Stimulated activated CD8-positive, alpha-beta memory T cell treated with anti-CD3 and anti-CD28 coated beads, Interleukin-7, amount 100 ng/mL, for 48 hours (primary cell): ENCODE results near the gene CTSL.
"Not testable (repeated sequence)": the region's sequence is repeated elsewhere in the genome, so short reads cannot be mapped to it uniquely, and the experiment has no call there.

Source experiments
- DNase-seq, 2 donors: peaks; one replicate each; pipeline ENCODE4 v3.0.0-alpha.2; 2020; ENCODE audit warnings: low read depth in 1 of 2; ENCODE audit errors: extremely low read depth in 1 of 2

Gene CTSL

GRCh38 chr9:87751868-87752267 is 25.9 kb downstream of the CTSL start:
- no peak for DNase-seq

GRCh38 chr9:87753313-87753712 is 27.4 kb downstream of the CTSL start:
- DNase-seq, result no peak

- not testable (repeated sequence) for DNase-seq
Measured at GRCh38 chr9:87758330-87758729, 32.4 kb downstream of the CTSL start.

- DNase-seq, result not testable (repeated sequence)
Measured at GRCh38 chr9:87759980-87760379, 34.1 kb downstream of the CTSL start.

- DNase-seq, result no peak
Measured at GRCh38 chr9:87760529-87760928, 34.6 kb downstream of the CTSL start.

- DNase-seq, result no peak
Measured at GRCh38 chr9:87763286-87763685, 37.4 kb downstream of the CTSL start.

- no peak for DNase-seq
Measured at GRCh38 chr9:87765521-87765920, 39.6 kb downstream of the CTSL start.

GRCh38 chr9:87766697-87767096 is 40.8 kb downstream of the CTSL start:
- DNase-seq, result no peak

GRCh38 chr9:87770616-87771315 is 44.8 kb downstream of the CTSL start:
- no peak for DNase-seq

- no peak for DNase-seq
Measured at GRCh38 chr9:87771316-87772006, 45.5 kb downstream of the CTSL start.

GRCh38 chr9:87776481-87777379 is 50.8 kb downstream of the CTSL start:
- no peak for DNase-seq

GRCh38 chr9:87778996-87779395 is 53.1 kb downstream of the CTSL start:
- no peak for DNase-seq
